Common myeloid progenitor, CD34-positive (primary cell): ENCODE results near the gene PFAS.
A peak's percentile ranks its signal among the peaks of the same experiment; 100 is the strongest.

ENCODE experiments used
- CTCF ChIA-PET: fragments of 350-600 bp; sonication (Branson Sonifier 250); formaldehyde crosslinking; loops from one replicate; lab custom pipeline; 2021; ENCODE audit warnings: antibody characterized with exemption; lab: Charles Lee
- POLR2A ChIA-PET: fragments of 350-600 bp; sonication (Branson Sonifier 250); formaldehyde crosslinking; loops from one replicate; lab custom pipeline; 2021; ENCODE audit warnings: antibody characterized with exemption; lab: Charles Lee
- DNase-seq, 3 donors: peaks; one replicate each; pipeline versions ENCODE4 v3.0.0 to v3.0.0-alpha.2; 2013
- H3K27ac ChIP-seq, 2 experiments: 1 replicate in 1 of 2; 2 replicates in 1 of 2; pipeline ENCODE4 v1.7.0; 2013; ENCODE audit warnings: inconsistent platforms in 2 of 2, low read length in 2 of 2, mild to moderate bottlenecking in 2 of 2, low read depth in 1 of 2, moderate library complexity in 1 of 2; ENCODE audit not compliant: severe bottlenecking in 2 of 2, insufficient read depth in 1 of 2, poor library complexity in 1 of 2
- H3K27me3 ChIP-seq, 5 experiments: replicated peaks in 2 of 5; 1 replicate in 3 of 5; 2 replicates in 2 of 5; pipeline versions ENCODE4 v1.6.1 to v1.7.0; 2013; ENCODE audit warnings: low read length in 4 of 5, mild to moderate bottlenecking in 2 of 5, moderate library complexity in 2 of 5, inconsistent platforms in 1 of 5; ENCODE audit not compliant: insufficient read depth in 5 of 5, control insufficient read depth in 4 of 5
- H3K36me3 ChIP-seq, 4 experiments: 1 replicate in 2 of 4; 2 replicates in 2 of 4; pipeline versions ENCODE4 v1.6.1 to v1.7.0; 2013; ENCODE audit warnings: low read length in 3 of 4, control low read depth in 1 of 4, mild to moderate bottlenecking in 1 of 4; ENCODE audit not compliant: control insufficient read depth in 4 of 4, insufficient read depth in 4 of 4
- H3K4me1 ChIP-seq, 4 experiments: 1 replicate in 3 of 4; 2 replicates in 1 of 4; pipeline versions ENCODE4 v1.6.1 to v1.7.1; 2013; ENCODE audit warnings: low read length in 3 of 4, mild to moderate bottlenecking in 3 of 4, control low read depth in 1 of 4, inconsistent platforms in 1 of 4, moderate library complexity in 1 of 4; ENCODE audit not compliant: control insufficient read depth in 4 of 4, insufficient read depth in 4 of 4; ENCODE audit errors: control extremely low read depth in 1 of 4
- H3K4me3 ChIP-seq, 7 experiments: 1 replicate in 4 of 7; 2 replicates in 3 of 7; pipeline versions ENCODE4 v1.5.1 to v1.7.0; 2013; ENCODE audit warnings: mild to moderate bottlenecking in 7 of 7, low read length in 6 of 7, moderate library complexity in 6 of 7, inconsistent platforms in 2 of 7, low read depth in 2 of 7, control low read depth in 1 of 7; ENCODE audit not compliant: insufficient read depth in 4 of 7, control insufficient read depth in 1 of 7; ENCODE audit errors: extremely low read depth in 1 of 7
- H3K9me3 ChIP-seq, 5 experiments: 1 replicate in 4 of 5; 2 replicates in 1 of 5; pipeline versions ENCODE4 v1.6.1 to v1.7.1; 2013; ENCODE audit warnings: low read length in 4 of 5, mild to moderate bottlenecking in 2 of 5, inconsistent platforms in 1 of 5, low read depth in 1 of 5, moderate library complexity in 1 of 5; ENCODE audit not compliant: control insufficient read depth in 4 of 5, insufficient read depth in 2 of 5; ENCODE audit errors: control extremely low read depth in 1 of 5
- WGBS: methylation state at CpG from one replicate; pipeline ENCODE4 v1.1.5; 2013; ENCODE audit not compliant: insufficient coverage; 5-methylcytosine and 5-hydroxymethylcytosine counted together

PFAS gene

DNA sequence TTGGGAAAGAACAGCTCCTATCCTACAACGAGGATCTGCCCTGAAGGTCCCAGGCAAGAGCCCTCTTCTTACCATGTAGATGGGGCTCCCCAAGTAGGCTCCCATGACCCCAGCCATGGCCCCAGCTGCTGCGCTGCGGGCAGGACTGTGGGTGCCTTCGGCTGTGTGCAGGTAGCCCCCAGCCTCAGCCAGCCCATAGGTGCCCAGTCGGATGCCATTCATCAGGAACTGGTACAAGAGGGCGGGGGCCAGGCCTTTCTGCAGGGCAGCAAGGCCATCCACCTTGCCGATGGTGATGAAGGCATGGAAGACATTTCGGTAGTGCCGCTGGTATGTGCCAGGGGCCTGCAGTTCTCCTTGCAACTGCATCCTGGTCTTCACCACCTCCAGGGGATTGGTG is 45.3 kb downstream of the PFAS start:
- Histone ChIP-seq H3K36me3 (peaks cover 0 to 11% (median 5%) of the 10 kb centered on the region in 4 experiments), H3K27ac (peak overlapping the region in 1 of 2 experiments; percentile 90), H3K4me1 (peaks cover 0 to 31% (median 13%) of the 10 kb centered on the region in 4 experiments), H3K27me3 (no peaks in the 10 kb centered on the region), H3K9me3 (no peaks in the 10 kb centered on the region), H3K4me3 (peak overlapping the region in 3 of 7 experiments; percentile 75 to 88 (median 75))
- ChIA-PET CTCF (interaction anchor here (1.0 to 1.5 kb wide), 4 partner anchors 11 to 30 kb away, joined by 3 to 7 read pairs (median 3); no protein-coding TSS in a partner anchor), POLR2A (interaction anchor here (0.6 to 1.6 kb wide), 3 partner anchors 9 to 95 kb away, joined by 3 to 4 read pairs (median 3); partner anchors contain the start of gene CTC1)
- no peak for DNase-seq
- 97% methylated on average over 9 of the region's 9 CpGs for WGBS

DNA sequence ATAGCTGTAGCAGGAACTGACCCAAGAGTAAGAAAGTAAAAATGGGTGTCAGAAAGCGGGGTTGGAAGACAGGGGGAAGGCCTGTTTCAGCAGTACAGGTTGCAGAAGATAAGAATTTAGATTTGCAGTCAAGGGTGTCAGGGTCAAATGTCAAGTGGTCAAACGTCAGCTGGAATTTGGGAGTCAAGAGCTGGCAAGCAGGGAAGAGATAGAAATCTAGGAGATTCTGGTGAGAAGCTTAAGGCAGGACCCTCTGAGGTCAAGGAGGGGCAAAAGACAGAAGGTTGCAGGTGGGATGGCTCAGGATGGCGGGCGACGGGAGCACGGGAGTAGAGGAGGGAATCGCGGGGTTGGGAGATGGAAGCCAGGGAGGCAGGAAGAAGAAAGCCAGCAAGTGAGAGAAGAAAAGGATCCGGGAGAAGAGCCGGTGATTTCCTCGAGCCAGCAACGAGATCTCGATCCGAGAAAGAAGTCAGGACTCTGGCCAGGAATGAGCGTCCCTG is 45.8 kb downstream of the PFAS start:
- Histone ChIP-seq H3K4me1 (peaks cover 0 to 26% (median 8%) of the 10 kb centered on the region in 4 experiments), H3K4me3 (peak overlapping the region; percentile 75 to 88 (median 80)), H3K9me3 (no peaks in the 10 kb centered on the region), H3K27ac (peak overlapping the region; percentile 15 to 90), H3K27me3 (no peaks in the 10 kb centered on the region), H3K36me3 (peaks cover 0 to 8% (median 4%) of the 10 kb centered on the region in 4 experiments)
- POLR2A ChIA-PET, result interaction anchor here (0.6 to 1.9 kb wide), 13 partner anchors 9 to 164 kb away, joined by 3 to 10 read pairs (median 4); partner anchors contain the start of genes CTC1, KRABD2 and PFAS
- DNase-seq, result no peak
- CTCF ChIA-PET, result interaction anchor here (0.6 to 1.8 kb wide), 14 partner anchors 10 to 236 kb away, joined by 3 to 9 read pairs (median 3); partner anchors contain the start of gene KRABD2
- 14% methylated on average over 14 of the region's 15 CpGs for WGBS

DNA sequence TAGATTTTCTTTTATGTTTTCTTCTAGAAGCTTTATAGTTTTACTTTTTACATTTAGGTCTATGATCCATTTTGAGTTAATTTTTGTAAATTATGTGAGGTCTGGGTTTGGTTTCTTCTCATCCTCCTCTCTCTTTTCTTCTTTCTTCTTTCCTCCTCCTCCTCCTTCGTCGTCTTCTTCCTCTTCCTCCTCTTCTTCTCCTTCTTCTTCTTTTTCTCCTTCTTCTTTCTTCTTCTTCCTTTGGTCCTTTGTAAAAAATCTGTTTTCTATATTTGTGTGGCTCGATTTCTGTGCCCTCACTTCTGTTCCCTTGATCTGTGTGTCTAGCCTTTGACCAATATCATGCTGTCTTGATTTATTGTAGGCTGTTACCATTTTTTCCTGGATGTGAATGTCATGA is 51.1 kb downstream of the PFAS start:
- no peaks in the 10 kb centered on the region for H3K27me3 ChIP-seq
- DNase-seq, result no peak
- ChIA-PET CTCF (interaction anchor here (0.6 to 2.5 kb wide), 20 partner anchors 8 to 110 kb away, joined by 3 to 12 read pairs (median 4); partner anchors contain the start of gene BORCS6), POLR2A (interaction anchor here (0.6 to 1.0 kb wide), 2 partner anchors 53 to 73 kb away, joined by 4 to 5 read pairs; no protein-coding TSS in a partner anchor)
- peaks cover 0 to 4% (median 2%) of the 10 kb centered on the region in 4 experiments for H3K4me1 ChIP-seq
- no peaks in the 10 kb centered on the region for H3K9me3 ChIP-seq
- H3K36me3 ChIP-seq, result no peaks in the 10 kb centered on the region
- WGBS, result no CpG with 5 or more reads among the region's 3 CpGs
- no peak overlapping the region for H3K27ac ChIP-seq
- no peak overlapping the region for H3K4me3 ChIP-seq

DNA sequence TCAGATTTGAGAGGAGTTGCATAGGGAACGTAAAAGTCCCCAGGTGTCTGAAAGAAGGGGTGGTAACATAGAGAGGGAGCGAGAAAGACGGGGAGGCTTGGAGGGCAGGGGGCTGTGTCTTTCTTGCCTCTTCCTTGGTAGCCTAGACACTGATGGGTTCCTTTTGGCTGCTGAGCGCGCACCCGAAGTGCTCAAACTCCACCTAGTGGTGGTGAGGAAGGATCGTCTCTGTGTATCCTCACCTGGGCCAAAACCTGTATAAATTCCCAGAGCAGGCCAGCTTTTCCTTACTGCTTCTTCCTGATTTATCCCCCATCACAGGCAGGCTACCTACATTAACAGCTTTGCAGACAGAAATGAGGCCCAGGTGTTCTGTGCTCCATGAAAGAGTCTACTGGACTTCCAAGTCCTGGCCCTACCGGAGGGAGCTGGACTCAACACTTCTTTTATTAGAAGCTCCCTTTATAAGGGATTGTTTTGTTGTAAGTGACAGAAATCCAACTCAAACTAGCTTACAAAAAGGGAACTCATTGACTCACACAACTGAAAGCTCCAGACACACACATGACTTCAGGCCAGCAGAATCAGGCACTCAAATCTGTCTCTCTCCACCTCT is 51.6 kb downstream of the PFAS start:
- 17% methylated on average over 6 of the region's 8 CpGs for WGBS

DNA sequence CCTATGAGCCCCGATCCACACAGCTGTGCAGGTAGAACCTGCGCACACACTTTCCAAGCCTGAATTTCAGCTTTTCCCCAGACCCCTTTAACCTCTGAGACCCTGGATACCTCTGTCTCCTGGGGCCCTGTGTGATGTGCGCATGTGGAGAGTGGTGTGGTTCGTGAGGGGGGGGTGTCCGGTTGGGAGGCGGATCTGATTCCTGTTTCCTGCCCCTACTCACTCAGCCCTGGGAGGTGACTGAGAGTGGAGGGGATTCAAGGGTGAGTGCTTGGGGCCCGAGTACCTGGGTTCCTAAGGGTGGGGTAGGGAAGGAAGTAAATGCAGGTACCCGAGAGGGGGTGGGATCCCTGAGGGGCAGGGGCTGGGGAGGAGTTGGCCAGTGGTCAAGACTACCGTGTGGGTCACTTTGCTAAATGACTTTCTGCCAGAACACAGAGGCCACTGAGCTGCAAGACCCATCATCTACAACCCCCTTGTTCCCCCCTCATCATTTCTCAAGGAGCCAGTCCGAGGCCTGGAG is 61.6 kb downstream of the PFAS start:
- no peaks in the 10 kb centered on the region for H3K36me3 ChIP-seq
- peaks cover 0 to 3% (median 0%) of the 10 kb centered on the region in 4 experiments for H3K4me1 ChIP-seq
- POLR2A ChIA-PET, result interaction anchor here (0.6 kb wide), 1 partner anchor 404 kb away, joined by 4 read pairs; no protein-coding TSS in a partner anchor
- no peak overlapping the region for H3K27ac ChIP-seq
- no peaks in the 10 kb centered on the region for H3K9me3 ChIP-seq
- DNase-seq, result no peak
- CTCF ChIA-PET, result no interaction called here
- no peak overlapping the region for H3K4me3 ChIP-seq
- H3K27me3 ChIP-seq, result peaks cover 0 to 1% (median 0%) of the 10 kb centered on the region in 5 experiments
- WGBS, result 92% methylated on average over 2 of the region's 10 CpGs

More for the DNA sequence above, 51.6 kb downstream of the PFAS start:
- Histone ChIP-seq H3K36me3 (no peaks in the 10 kb centered on the region), H3K4me3 (no peak overlapping the region), H3K27me3 (no peaks in the 10 kb centered on the region), H3K27ac (no peak overlapping the region), H3K9me3 (no peaks in the 10 kb centered on the region), H3K4me1 (peaks cover 0 to 3% (median 2%) of the 10 kb centered on the region in 4 experiments)
- peak; percentile 64 to 83 (median 81) for DNase-seq
- CTCF ChIA-PET, result interaction anchor here (0.6 to 2.5 kb wide), 25 partner anchors 9 to 240 kb away, joined by 3 to 12 read pairs (median 4); partner anchors contain the start of gene RANGRF
- POLR2A ChIA-PET, result interaction anchor here (1.0 kb wide), 1 partner anchor 54 kb away, joined by 4 read pairs; no protein-coding TSS in a partner anchor

DNA sequence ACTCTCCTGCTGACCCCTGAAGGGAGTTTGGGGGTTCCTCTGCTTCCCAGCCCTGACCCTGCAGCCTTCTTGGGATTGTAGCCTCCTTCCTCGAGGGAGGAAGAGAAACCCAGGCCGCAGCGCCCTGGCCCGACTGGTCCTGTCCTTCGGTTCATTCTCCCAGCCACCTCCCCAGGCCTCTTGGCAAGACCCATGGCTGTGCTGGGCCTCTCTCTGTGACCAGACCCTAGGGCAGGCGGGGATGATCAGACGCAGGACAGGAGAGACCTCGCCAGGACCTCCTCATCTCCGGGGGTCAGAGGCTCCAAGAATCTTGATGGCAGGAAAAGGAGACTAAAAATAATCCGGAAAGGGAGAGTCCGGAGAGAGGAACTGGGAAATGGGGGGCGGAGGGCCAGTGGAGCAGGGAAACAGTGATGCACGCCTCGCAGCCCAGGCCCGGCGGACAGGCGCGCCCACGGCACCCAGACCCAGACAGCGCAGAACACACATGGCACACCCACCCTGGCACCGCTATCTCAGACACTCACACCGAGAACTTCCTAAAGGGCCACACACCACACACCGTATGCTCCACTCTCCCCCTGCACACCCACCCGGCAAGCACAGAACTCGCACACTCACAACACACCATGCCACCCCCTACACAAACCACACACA is 62.2 kb downstream of the PFAS start:
- POLR2A ChIA-PET, result interaction anchor here (0.6 kb wide), 1 partner anchor 403 kb away, joined by 4 read pairs; no protein-coding TSS in a partner anchor
- Histone ChIP-seq H3K9me3 (no peaks in the 10 kb centered on the region), H3K27me3 (peaks cover 0 to 1% (median 0%) of the 10 kb centered on the region in 5 experiments), H3K4me3 (no peak overlapping the region), H3K4me1 (peaks cover 0 to 3% (median 0%) of the 10 kb centered on the region in 4 experiments), H3K27ac (no peak overlapping the region), H3K36me3 (no peaks in the 10 kb centered on the region)
- WGBS, result 97% methylated on average over 24 of the region's 25 CpGs
- CTCF ChIA-PET, result no interaction called here
- no peak for DNase-seq
